ENCODE data around the gene HAGHL.
"Not testable (repeated sequence)": the region's sequence is repeated elsewhere in the genome, so short reads cannot be mapped to it uniquely, and the experiment has no call there.

Gene HAGHL

GRCh38 chr16:735982-736453, 9.1 kb downstream of the HAGHL start:
- DNase-seq = peak; percentile 64 to 68

- DNase-seq = no peak
Observed at GRCh38 chr16:736936-737481, 10.1 kb downstream of the HAGHL start.

- no peak for DNase-seq
Observed at GRCh38 chr16:739560-740458, 12.9 kb downstream of the HAGHL start.

GRCh38 chr16:740459-740763, 13.5 kb downstream of the HAGHL start:
- DNase-seq = no peak

- peak; percentile 92 to 94 for DNase-seq
Observed at GRCh38 chr16:740764-741505, 14.0 kb downstream of the HAGHL start, which contains the start of gene CIAO3. CIAO3 (minus strand) TSS chr16:740997; CDS start chr16:740985, 12 bp downstream.

- DNase-seq = no peak
Observed at GRCh38 chr16:741986-742629, 15.2 kb downstream of the HAGHL start.

GRCh38 chr16:742894-743293, 16.0 kb downstream of the HAGHL start:
- DNase-seq = not testable (repeated sequence)

- no peak for DNase-seq
Observed at GRCh38 chr16:743794-744500, 17.0 kb downstream of the HAGHL start.

GRCh38 chr16:745739-746138, 18.8 kb downstream of the HAGHL start:
- peak in 1 of 2 donors; percentile 47 for DNase-seq

GRCh38 chr16:746637-747036, 19.7 kb downstream of the HAGHL start:
- no peak for DNase-seq

- DNase-seq = no peak
Observed at GRCh38 chr16:747978-748746, 21.3 kb downstream of the HAGHL start.

GRCh38 chr16:749010-749409, 22.1 kb downstream of the HAGHL start:
- no peak for DNase-seq

GRCh38 chr16:750485-750884, 23.6 kb downstream of the HAGHL start:
- no peak for DNase-seq

GRCh38 chr16:751152-752006, 24.5 kb downstream of the HAGHL start:
- DNase-seq = no peak

- no peak for DNase-seq
Observed at GRCh38 chr16:752007-752312, 25.1 kb downstream of the HAGHL start.

GRCh38 chr16:754121-754607, 27.3 kb downstream of the HAGHL start:
- not testable (repeated sequence) for DNase-seq

- DNase-seq = no peak
Observed at GRCh38 chr16:754656-755055, 27.8 kb downstream of the HAGHL start.

GRCh38 chr16:756428-756827, 29.5 kb downstream of the HAGHL start:
- no peak for DNase-seq

- no peak for DNase-seq
Observed at GRCh38 chr16:759110-759910, 32.4 kb downstream of the HAGHL start.

- no peak for DNase-seq
Observed at GRCh38 chr16:760065-760464, 33.2 kb downstream of the HAGHL start.

Measured in stimulated activated CD4-positive, alpha-beta T cell treated with anti-CD3 and anti-CD28 coated beads, Interleukin-2, amount 100 ng/mL, for 24 hours (primary cell).